Erythroblast (primary cell): ENCODE results near the gene FOXP2.

Source experiments
- GATA1 ChIP-seq: IDR thresholded peaks from 2 replicates; pipeline ENCODE4 v1.6.1; 2011; ENCODE audit warnings: low read depth, mild to moderate bottlenecking, control low read depth, low read length, moderate library complexity
- POLR2A ChIP-seq: IDR thresholded peaks from 2 replicates; pipeline ENCODE4 v1.6.1; 2011; ENCODE audit warnings: mild to moderate bottlenecking, low read length

DNA sequence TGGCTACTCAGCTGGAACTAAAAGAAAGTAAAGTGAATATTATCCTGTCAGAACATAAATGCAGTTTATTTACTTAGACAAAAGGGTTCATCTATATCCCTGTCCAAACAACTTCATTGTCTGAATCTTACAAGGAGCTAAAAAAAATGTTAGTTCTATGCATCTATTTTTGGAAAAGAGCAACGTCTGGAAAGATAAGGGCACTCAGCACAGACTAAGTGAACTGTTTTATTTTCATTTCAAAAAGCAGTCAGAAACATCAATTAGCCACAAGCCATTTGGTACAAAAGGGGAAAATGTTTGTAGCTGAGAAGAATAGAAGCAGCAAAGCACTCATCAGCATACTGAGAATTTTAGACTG, 245.5 kb downstream of the FOXP2 start:
- TF ChIP-seq POLR2A (no peak), GATA1 (no peak)
